ENCODE results near the gene GCNT1.

GCNT1 gene

GRCh38 chr9:76510446-76510845, 51.5 kb downstream of the GCNT1 start:
- no peak for TF ChIP-seq EZH2phosphoT487 (IDR thresholded peaks at IDR 0.05; ENCODE audit: borderline replicate concordance, low read length)
- no peak for TF ChIP-seq CTCF (IDR thresholded peaks at IDR 0.05; ENCODE audit: low read depth, low read length, poor library complexity, severe bottlenecking)
- peaks cover 3% of the 10 kb centered on the region; the same call in 1 of the 2 replicates for H3K36me3 ChIP-seq (ENCODE audit: control insufficient read depth, low read length)
- H3K27ac ChIP-seq (ENCODE audit: low read depth, low read length) = no peak overlapping the region
- H3K4me1 ChIP-seq (ENCODE audit: control insufficient read depth, low read length) = no peaks in the 10 kb centered on the region
- no peak overlapping the region for H3K4me2 ChIP-seq (ENCODE audit: low read length)
- no peaks in the 10 kb centered on the region for H3K79me2 ChIP-seq (ENCODE audit: control insufficient read depth, low read length)
- no peaks in the 10 kb centered on the region for H4K20me1 ChIP-seq (ENCODE audit: control insufficient read depth, insufficient read depth, low read depth, low read length)
- no peaks in the 10 kb centered on the region for H3K27me3 ChIP-seq (ENCODE audit: control insufficient read depth, low read length)
- peaks cover under 1% of the 10 kb centered on the region; the same call in 1 of the 2 replicates for H3F3A ChIP-seq (ENCODE audit: control insufficient read depth, insufficient read depth)
- no peaks in the 10 kb centered on the region for H3K9me3 ChIP-seq (ENCODE audit: control insufficient read depth, insufficient read depth, low read length)
- H3K4me3 ChIP-seq (ENCODE audit: low read length) = no peak overlapping the region
- no peaks in the 10 kb centered on the region for H3K9me2 ChIP-seq (replicated peaks; ENCODE audit: control insufficient read depth, low read length)

- H3K27me3 ChIP-seq (ENCODE audit: control insufficient read depth, low read length) = no peaks in the 10 kb centered on the region
- no peak overlapping the region for H3K4me3 ChIP-seq (ENCODE audit: low read length)
- H3K4me1 ChIP-seq (ENCODE audit: control insufficient read depth, low read length) = peaks cover 6% of the 10 kb centered on the region; the same call in 1 of the 2 replicates
- H3K9me3 ChIP-seq (ENCODE audit: control insufficient read depth, insufficient read depth, low read length) = no peaks in the 10 kb centered on the region
- TF ChIP-seq CTCF (IDR thresholded peaks at IDR 0.05; ENCODE audit: low read depth, low read length, poor library complexity, severe bottlenecking) (no peak), EZH2phosphoT487 (IDR thresholded peaks at IDR 0.05; ENCODE audit: borderline replicate concordance, low read length) (no peak)
- no peaks in the 10 kb centered on the region for H3F3A ChIP-seq (ENCODE audit: control insufficient read depth, insufficient read depth)
- H3K27ac ChIP-seq (ENCODE audit: low read depth, low read length) = no peak overlapping the region
- no peaks in the 10 kb centered on the region for H3K79me2 ChIP-seq (ENCODE audit: control insufficient read depth, low read length)
- no peaks in the 10 kb centered on the region for H4K20me1 ChIP-seq (ENCODE audit: control insufficient read depth, insufficient read depth, low read depth, low read length)
- no peak overlapping the region for H3K4me2 ChIP-seq (ENCODE audit: low read length)
- H3K9me2 ChIP-seq (replicated peaks; ENCODE audit: control insufficient read depth, low read length) = no peaks in the 10 kb centered on the region
- no peaks in the 10 kb centered on the region for H3K36me3 ChIP-seq (ENCODE audit: control insufficient read depth, low read length)
Observed at GRCh38 chr9:76512826-76513225, 53.8 kb downstream of the GCNT1 start.

- H3K9me3 ChIP-seq (ENCODE audit: control insufficient read depth, insufficient read depth, low read length) = no peaks in the 10 kb centered on the region
- no peaks in the 10 kb centered on the region for H3K36me3 ChIP-seq (ENCODE audit: control insufficient read depth, low read length)
- H3K79me2 ChIP-seq (ENCODE audit: control insufficient read depth, low read length) = no peaks in the 10 kb centered on the region
- no peaks in the 10 kb centered on the region for H3K27me3 ChIP-seq (ENCODE audit: control insufficient read depth, low read length)
- H3K27ac ChIP-seq (ENCODE audit: low read depth, low read length) = no peak overlapping the region
- H4K20me1 ChIP-seq (ENCODE audit: control insufficient read depth, insufficient read depth, low read depth, low read length) = no peaks in the 10 kb centered on the region
- TF ChIP-seq EZH2phosphoT487 (IDR thresholded peaks at IDR 0.05; ENCODE audit: borderline replicate concordance, low read length) = no peak
- TF ChIP-seq CTCF (IDR thresholded peaks at IDR 0.05; ENCODE audit: low read depth, low read length, poor library complexity, severe bottlenecking) = no peak
- H3K4me1 ChIP-seq (ENCODE audit: control insufficient read depth, low read length) = peaks cover 6% of the 10 kb centered on the region; the same call in 1 of the 2 replicates
- no peak overlapping the region for H3K4me2 ChIP-seq (ENCODE audit: low read length)
- no peaks in the 10 kb centered on the region for H3K9me2 ChIP-seq (replicated peaks; ENCODE audit: control insufficient read depth, low read length)
- no peak overlapping the region for H3K4me3 ChIP-seq (ENCODE audit: low read length)
- no peaks in the 10 kb centered on the region for H3F3A ChIP-seq (ENCODE audit: control insufficient read depth, insufficient read depth)
Observed at GRCh38 chr9:76516350-76516749, 57.4 kb downstream of the GCNT1 start.

All from DOHH2 (cell line).